MG63 (cell line): ENCODE data around the gene ACTC1. TPM values are rescaled to one million over a fixed set of nuclear protein-coding genes. Genes with fewer than 3 reads are reported as not detected.
"Not testable (repeated sequence)": the region's sequence is repeated elsewhere in the genome, so short reads cannot be mapped to it uniquely, and the experiment has no call there.

ENCODE experiments used
- DNase-seq: peaks from one replicate; pipeline ENCODE4 v3.0.0-alpha.2; 2020
- H3K27me3 ChIP-seq: fragments of 250-450 bp; sonication (Bioruptor Pico); 2 replicates; pipeline ENCODE4 v1.5.1; 2020; ENCODE audit warnings: mild to moderate bottlenecking, moderate library complexity
- H3K36me3 ChIP-seq: fragments of 250-450 bp; sonication (Bioruptor Pico); 2 replicates; pipeline ENCODE4 v1.5.1; 2020; ENCODE audit warnings: mild to moderate bottlenecking, moderate library complexity
- H3K4me3 ChIP-seq: fragments of 250-450 bp; sonication (Bioruptor Pico); 2 replicates; pipeline ENCODE4 v1.5.1; 2020; ENCODE audit warnings: mild to moderate bottlenecking, moderate library complexity
- H3K9me3 ChIP-seq: fragments of 250-450 bp; sonication (Bioruptor Pico); 2 replicates; pipeline ENCODE4 v1.5.1; 2020; ENCODE audit warnings: mild to moderate bottlenecking, moderate library complexity
- total RNA-seq: library from RNA; depleted of rRNA; stranded (reverse); fragments of >200 nt; shearing (Covaris generic); gene quantifications from 2 replicates; pipeline ENCODE4 v1.2.3, GENCODE V29; 2014; ENCODE audit warnings: low replicate concordance; rRNA removed

Gene ACTC1
- not detected in 2 replicates for total RNA-seq

- H3K9me3 ChIP-seq: no peaks in the 10 kb centered on the region
- no peak within 1 kb of the TSS; the same call in 1 of the 2 replicates for H3K4me3 ChIP-seq
- H3K27me3 ChIP-seq: no peaks in the 10 kb centered on the region
- no peaks in the 10 kb centered on the region for H3K36me3 ChIP-seq
- peak; percentile 79 for DNase-seq
These were observed at the start of gene ACTC1 for GRCh38 chr15:34795267-34796081. Gene ACTC1, minus strand, starts transcription at chr15:34795549. Its CDS starts 741 bp downstream, at chr15:34794808.

- no peak for DNase-seq
- no peaks in the 10 kb centered on the region for H3K27me3 ChIP-seq
- no peaks in the 10 kb centered on the region for H3K36me3 ChIP-seq
- H3K4me3 ChIP-seq: no peak overlapping the region
- H3K9me3 ChIP-seq: no peaks in the 10 kb centered on the region
These were observed 45.9 kb upstream of the ACTC1 start for GRCh38 chr15:34841262-34841725.

- no peaks in the 10 kb centered on the region for H3K27me3 ChIP-seq
- no peak overlapping the region for H3K4me3 ChIP-seq
- H3K9me3 ChIP-seq: peaks cover 13% of the 10 kb centered on the region
- no peaks in the 10 kb centered on the region for H3K36me3 ChIP-seq
- no peak for DNase-seq
These were observed 42.9 kb upstream of the ACTC1 start for GRCh38 chr15:34838282-34838681.

- peaks cover 13% of the 10 kb centered on the region for H3K9me3 ChIP-seq
- H3K27me3 ChIP-seq: no peaks in the 10 kb centered on the region
- peak; percentile 92 for DNase-seq
- no peaks in the 10 kb centered on the region for H3K36me3 ChIP-seq
- H3K4me3 ChIP-seq: no peak overlapping the region
These were observed 42.1 kb upstream of the ACTC1 start for GRCh38 chr15:34837246-34838016.

GRCh38 chr15:34828145-34828911, 33.0 kb upstream of the ACTC1 start:
- no peaks in the 10 kb centered on the region for H3K27me3 ChIP-seq
- H3K9me3 ChIP-seq: no peaks in the 10 kb centered on the region
- H3K4me3 ChIP-seq: no peak overlapping the region
- no peaks in the 10 kb centered on the region for H3K36me3 ChIP-seq
- DNase-seq: no peak

GRCh38 chr15:34821831-34822230, 26.5 kb upstream of the ACTC1 start:
- no peaks in the 10 kb centered on the region for H3K36me3 ChIP-seq
- no peaks in the 10 kb centered on the region; the same call in 1 of the 2 replicates for H3K9me3 ChIP-seq
- no peak overlapping the region for H3K4me3 ChIP-seq
- no peak for DNase-seq
- H3K27me3 ChIP-seq: no peaks in the 10 kb centered on the region

GRCh38 chr15:34820110-34820509, 24.8 kb upstream of the ACTC1 start:
- Histone ChIP-seq H3K9me3 (no peaks in the 10 kb centered on the region; the same call in 1 of the 2 replicates), H3K36me3 (no peaks in the 10 kb centered on the region), H3K4me3 (no peak overlapping the region)

GRCh38 chr15:34818526-34818925, 23.2 kb upstream of the ACTC1 start:
- Histone ChIP-seq H3K27me3 (no peaks in the 10 kb centered on the region), H3K9me3 (peaks cover 2% of the 10 kb centered on the region; the same call in 1 of the 2 replicates), H3K36me3 (no peaks in the 10 kb centered on the region), H3K4me3 (no peak overlapping the region)
- no peak for DNase-seq

More at GRCh38 chr15:34820110-34820509, 24.8 kb upstream of the ACTC1 start:
- DNase-seq: no peak
- H3K27me3 ChIP-seq: no peaks in the 10 kb centered on the region

- Histone ChIP-seq H3K36me3 (no peaks in the 10 kb centered on the region), H3K27me3 (no peaks in the 10 kb centered on the region), H3K4me3 (no peak overlapping the region), H3K9me3 (peaks cover 2% of the 10 kb centered on the region; the same call in 1 of the 2 replicates)
- no peak for DNase-seq
These were observed 20.5 kb upstream of the ACTC1 start for GRCh38 chr15:34815836-34816235.

- Histone ChIP-seq H3K4me3 (no peak overlapping the region), H3K9me3 (peaks cover 2% of the 10 kb centered on the region; the same call in 1 of the 2 replicates), H3K36me3 (no peaks in the 10 kb centered on the region), H3K27me3 (no peaks in the 10 kb centered on the region)
- DNase-seq: no peak
These were observed 18.3 kb upstream of the ACTC1 start for GRCh38 chr15:34813446-34814190.

GRCh38 chr15:34812868-34813365, 17.6 kb upstream of the ACTC1 start:
- not testable (repeated sequence) for H3K4me3 ChIP-seq, DNase-seq, H3K9me3 ChIP-seq, H3K27me3 ChIP-seq, H3K36me3 ChIP-seq

GRCh38 chr15:34812369-34812768, 17.0 kb upstream of the ACTC1 start:
- H3K36me3 ChIP-seq: no peaks in the 10 kb centered on the region
- no peak overlapping the region for H3K4me3 ChIP-seq
- no peak for DNase-seq
- H3K27me3 ChIP-seq: no peaks in the 10 kb centered on the region
- peaks cover 2% of the 10 kb centered on the region; the same call in 1 of the 2 replicates for H3K9me3 ChIP-seq

GRCh38 chr15:34810443-34811129, 15.2 kb upstream of the ACTC1 start:
- Histone ChIP-seq H3K4me3 (no peak overlapping the region), H3K27me3 (no peaks in the 10 kb centered on the region), H3K9me3 (peaks cover 2% of the 10 kb centered on the region; the same call in 1 of the 2 replicates), H3K36me3 (no peaks in the 10 kb centered on the region)
- peak; percentile 80 for DNase-seq

- no peak overlapping the region for H3K4me3 ChIP-seq
- no peak for DNase-seq
- H3K27me3 ChIP-seq: no peaks in the 10 kb centered on the region
- H3K9me3 ChIP-seq: no peaks in the 10 kb centered on the region
- H3K36me3 ChIP-seq: no peaks in the 10 kb centered on the region
These were observed 13.8 kb upstream of the ACTC1 start for GRCh38 chr15:34809186-34809585.

GRCh38 chr15:34808016-34808415, 12.7 kb upstream of the ACTC1 start:
- Histone ChIP-seq H3K27me3 (no peaks in the 10 kb centered on the region), H3K36me3 (no peaks in the 10 kb centered on the region), H3K9me3 (no peaks in the 10 kb centered on the region), H3K4me3 (no peak overlapping the region)
- peak; percentile 75 for DNase-seq
